Suprapubic skin (tissue), 4 donors: ENCODE measurements around the gene TOP2B. TPM values are rescaled to one million over a fixed set of nuclear protein-coding genes. Genes with fewer than 3 reads are reported as not detected.

Experiments used
- DNase-seq, 2 donors: peaks; one replicate each; pipeline ENCODE4 v3.0.0-alpha.2; 2019; ENCODE audit warnings: low spot score in 2 of 2
- H3K27ac ChIP-seq: fragments of 200-600 bp; sonication (generic); one replicate; pipeline ENCODE4 v1.5.1; 2019
- H3K27me3 ChIP-seq: fragments of 200-600 bp; sonication (generic); one replicate; pipeline ENCODE4 v1.5.1; 2019
- H3K36me3 ChIP-seq: fragments of 200-600 bp; sonication (generic); one replicate; pipeline ENCODE4 v1.5.1; 2019
- H3K4me1 ChIP-seq: fragments of 200-600 bp; sonication (generic); one replicate; pipeline ENCODE4 v1.5.1; 2019
- H3K4me3 ChIP-seq: fragments of 200-600 bp; sonication (generic); one replicate; pipeline ENCODE4 v1.5.1; 2019; ENCODE audit warnings: mild to moderate bottlenecking
- H3K9me3 ChIP-seq: fragments of 200-600 bp; sonication (generic); one replicate; pipeline ENCODE4 v1.5.1; 2019
- EP300 ChIP-seq: sonication (generic); formaldehyde crosslinking; IDR thresholded peaks from one replicate; pipeline ENCODE4 v1.6.1; 2017; ENCODE audit warnings: antibody characterized with exemption
- POLR2A ChIP-seq, 2 donors: fragments of 450-650 bp; IDR thresholded peaks; one replicate each; pipeline ENCODE4 v1.6.1; 2017; ENCODE audit warnings: antibody characterized with exemption in 2 of 2, mild to moderate bottlenecking in 2 of 2, moderate library complexity in 2 of 2
- POLR2AphosphoS5 ChIP-seq, 3 donors: sonication (generic); formaldehyde crosslinking; IDR thresholded peaks; one replicate each; pipeline ENCODE4 v1.6.1; 2017; ENCODE audit warnings: antibody characterized with exemption in 3 of 3
- WGBS: methylation state at CpG from one replicate; pipeline ENCODE4 v1.1.5; 2018; 5-methylcytosine and 5-hydroxymethylcytosine counted together
- total RNA-seq, 4 donors: library from RNA; depleted of rRNA; stranded (reverse); fragments of >200 nt; gene quantifications; one replicate each; pipeline ENCODE4 v1.1.0, GENCODE V29; 2016
- TF ChIP-seq, protein P1 (sequence below), 2 donors: fragments of 200-600 bp in 1 of 2; fragments of 450-650 bp in 1 of 2; sonication (generic) in 1 of 2; IDR thresholded peaks; one replicate each; pipeline ENCODE4 v1.5.1; 2016 to 2019; ENCODE audit warnings: antibody characterized with exemption in 2 of 2, mild to moderate bottlenecking in 1 of 2, moderate library complexity in 1 of 2

The TOP2B gene
- total RNA-seq, 4 donors from 2014 or later = 59.3 to 160 (median 83.5) TPM

DNA sequence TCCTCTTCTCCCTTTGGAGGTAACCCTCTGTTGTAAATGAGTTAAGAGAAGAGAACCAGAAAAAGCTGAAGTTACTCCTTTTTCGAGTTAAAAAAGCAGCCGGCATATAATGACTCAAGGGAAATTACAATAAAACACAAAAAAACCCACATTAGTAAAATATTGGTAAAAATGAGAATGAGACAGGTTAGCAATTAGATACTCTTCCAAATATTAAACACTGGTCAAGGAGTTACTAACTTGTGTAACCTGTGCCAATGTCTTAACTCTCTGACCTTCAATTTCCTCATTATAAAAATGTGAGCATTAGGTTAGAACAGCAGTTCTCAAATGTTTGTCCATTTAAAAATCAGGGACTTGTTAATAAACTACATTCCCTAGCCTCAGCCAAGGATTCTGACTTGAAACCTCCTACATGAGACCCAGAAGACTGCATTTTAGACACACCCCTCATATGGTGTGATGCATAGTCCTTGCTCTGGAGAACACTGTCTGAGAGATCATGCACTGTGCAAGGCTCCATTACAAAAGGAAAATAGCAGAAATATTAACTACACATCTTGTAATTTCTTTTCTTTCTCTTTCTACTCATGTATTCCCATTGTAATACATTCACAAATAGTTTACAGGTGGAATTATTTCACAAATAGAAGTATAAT is 42.7 kb upstream of the TOP2B start:
- no peak overlapping the region for H3K4me3 ChIP-seq
- H3K27ac ChIP-seq = no peak overlapping the region
- 73% methylated on average over 2 of the region's 2 CpGs for WGBS
- H3K4me1 ChIP-seq = no peaks in the 10 kb centered on the region
- TF ChIP-seq POLR2A (IDR thresholded peaks at IDR 0.05) (no peak), EP300 (no peak), POLR2AphosphoS5 (IDR thresholded peaks at IDR 0.05) (no peak)
- TF ChIP-seq, protein P1, sequence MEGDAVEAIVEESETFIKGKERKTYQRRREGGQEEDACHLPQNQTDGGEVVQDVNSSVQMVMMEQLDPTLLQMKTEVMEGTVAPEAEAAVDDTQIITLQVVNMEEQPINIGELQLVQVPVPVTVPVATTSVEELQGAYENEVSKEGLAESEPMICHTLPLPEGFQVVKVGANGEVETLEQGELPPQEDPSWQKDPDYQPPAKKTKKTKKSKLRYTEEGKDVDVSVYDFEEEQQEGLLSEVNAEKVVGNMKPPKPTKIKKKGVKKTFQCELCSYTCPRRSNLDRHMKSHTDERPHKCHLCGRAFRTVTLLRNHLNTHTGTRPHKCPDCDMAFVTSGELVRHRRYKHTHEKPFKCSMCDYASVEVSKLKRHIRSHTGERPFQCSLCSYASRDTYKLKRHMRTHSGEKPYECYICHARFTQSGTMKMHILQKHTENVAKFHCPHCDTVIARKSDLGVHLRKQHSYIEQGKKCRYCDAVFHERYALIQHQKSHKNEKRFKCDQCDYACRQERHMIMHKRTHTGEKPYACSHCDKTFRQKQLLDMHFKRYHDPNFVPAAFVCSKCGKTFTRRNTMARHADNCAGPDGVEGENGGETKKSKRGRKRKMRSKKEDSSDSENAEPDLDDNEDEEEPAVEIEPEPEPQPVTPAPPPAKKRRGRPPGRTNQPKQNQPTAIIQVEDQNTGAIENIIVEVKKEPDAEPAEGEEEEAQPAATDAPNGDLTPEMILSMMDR (IDR thresholded peaks at IDR 0.05) = no peak
- H3K36me3 ChIP-seq = no peaks in the 10 kb centered on the region
- DNase-seq = no peak
- H3K27me3 ChIP-seq = no peaks in the 10 kb centered on the region
- H3K9me3 ChIP-seq = no peaks in the 10 kb centered on the region

DNA sequence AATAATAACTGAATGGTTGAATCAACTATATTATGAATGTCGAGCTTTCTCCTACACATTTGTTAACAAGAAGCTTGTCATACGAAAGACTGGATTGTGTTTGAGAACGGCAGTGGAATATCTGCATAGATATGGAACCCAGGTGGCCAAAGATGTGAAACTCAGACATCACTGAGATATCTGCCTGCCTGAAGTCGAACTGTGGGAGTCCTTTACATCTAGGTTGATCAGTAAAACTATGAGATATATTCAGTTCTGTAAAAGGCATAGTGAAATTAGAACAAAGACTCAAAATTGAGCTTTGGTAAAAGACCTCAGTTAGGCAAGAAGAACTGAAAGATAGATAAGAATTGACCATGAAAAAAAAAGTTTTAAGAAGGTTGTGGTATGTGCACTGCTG is 41.5 kb upstream of the TOP2B start:
- H3K36me3 ChIP-seq = no peaks in the 10 kb centered on the region
- TF ChIP-seq EP300 (no peak), POLR2A (IDR thresholded peaks at IDR 0.05) (no peak), POLR2AphosphoS5 (IDR thresholded peaks at IDR 0.05) (no peak)
- TF ChIP-seq, protein P1 (IDR thresholded peaks at IDR 0.05) = no peak

DNA sequence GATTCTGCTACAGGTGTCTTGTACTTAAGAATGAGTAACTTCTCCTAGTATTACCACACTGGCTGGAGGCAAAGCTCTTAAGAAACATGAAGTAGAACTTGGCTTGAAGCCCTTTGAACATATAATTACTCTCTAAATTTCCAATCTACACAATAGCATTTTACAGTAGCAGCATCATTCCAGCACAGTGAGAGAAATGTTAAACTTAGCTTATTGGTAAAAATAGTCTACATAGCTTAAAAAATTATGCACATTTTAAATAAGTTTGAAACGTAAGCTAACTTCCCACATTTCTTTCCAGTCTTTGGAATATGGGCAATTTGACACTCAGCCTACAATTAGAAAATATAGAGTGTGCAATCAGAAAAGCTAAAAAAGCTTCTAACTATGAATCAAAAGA is 32.8 kb upstream of the TOP2B start:
- no peaks in the 10 kb centered on the region for H3K36me3 ChIP-seq
- no peaks in the 10 kb centered on the region for H3K9me3 ChIP-seq
- H3K4me1 ChIP-seq = no peaks in the 10 kb centered on the region
- WGBS = 27% methylated on average over 1 of the region's 1 CpG
- no peaks in the 10 kb centered on the region for H3K27me3 ChIP-seq
- H3K4me3 ChIP-seq = no peak overlapping the region
- DNase-seq = no peak
- no peak overlapping the region for H3K27ac ChIP-seq
- TF ChIP-seq, protein P1 (IDR thresholded peaks at IDR 0.05) = no peak
- no peak for TF ChIP-seq POLR2A (IDR thresholded peaks at IDR 0.05)
- TF ChIP-seq EP300 = no peak
- TF ChIP-seq POLR2AphosphoS5 (IDR thresholded peaks at IDR 0.05) = no peak

More for the DNA sequence above, 41.5 kb upstream of the TOP2B start:
- no peak for DNase-seq
- Histone ChIP-seq H3K27ac (no peak overlapping the region), H3K4me1 (no peaks in the 10 kb centered on the region), H3K27me3 (no peaks in the 10 kb centered on the region), H3K9me3 (no peaks in the 10 kb centered on the region), H3K4me3 (no peak overlapping the region)
- 80% methylated on average over 4 of the region's 4 CpGs for WGBS

DNA sequence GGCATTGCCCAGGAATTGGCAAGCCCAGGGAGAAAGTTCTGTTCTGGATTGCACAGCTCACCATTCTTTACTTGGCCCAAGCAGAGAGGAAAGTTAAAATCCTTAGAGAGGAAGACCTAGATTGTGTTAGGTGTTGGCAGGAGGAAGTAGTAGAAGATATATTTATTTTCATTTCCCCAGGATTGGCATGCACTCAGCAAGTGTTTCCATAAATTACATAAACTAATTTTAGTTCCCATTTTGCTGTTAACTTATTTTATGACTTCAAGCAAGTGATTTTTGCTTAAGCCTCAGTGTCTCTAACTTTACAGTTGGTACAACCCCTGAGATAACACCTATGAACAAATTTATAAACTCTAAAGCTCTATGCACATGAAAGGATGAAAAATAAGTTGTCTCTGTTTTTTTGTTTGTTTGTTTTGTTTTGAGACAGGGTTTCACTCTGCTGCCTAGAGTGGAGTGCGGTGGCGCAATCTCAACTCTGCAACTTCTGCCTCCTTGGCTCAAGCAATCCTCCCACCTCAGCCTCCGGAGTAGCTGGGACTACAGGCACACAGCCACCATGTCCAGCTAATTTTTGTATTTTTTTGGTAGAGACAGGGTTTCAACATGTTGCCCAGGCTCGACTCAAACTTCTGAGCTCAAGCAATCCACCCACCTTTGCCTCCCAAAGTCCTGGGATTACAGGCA is 31.2 kb upstream of the TOP2B start:
- no peaks in the 10 kb centered on the region for H3K27me3 ChIP-seq
- H3K36me3 ChIP-seq = no peaks in the 10 kb centered on the region
- no peak overlapping the region for H3K27ac ChIP-seq
- no peak overlapping the region for H3K4me3 ChIP-seq
- peaks cover 4% of the 10 kb centered on the region for H3K4me1 ChIP-seq
- H3K9me3 ChIP-seq = no peaks in the 10 kb centered on the region
- no peak for DNase-seq
- no peak for TF ChIP-seq POLR2AphosphoS5 (IDR thresholded peaks at IDR 0.05)
- TF ChIP-seq POLR2A (IDR thresholded peaks at IDR 0.05) = no peak
- TF ChIP-seq, protein P1 (IDR thresholded peaks at IDR 0.05) = no peak
- TF ChIP-seq EP300 = no peak
- 86% methylated on average over 4 of the region's 4 CpGs for WGBS

DNA sequence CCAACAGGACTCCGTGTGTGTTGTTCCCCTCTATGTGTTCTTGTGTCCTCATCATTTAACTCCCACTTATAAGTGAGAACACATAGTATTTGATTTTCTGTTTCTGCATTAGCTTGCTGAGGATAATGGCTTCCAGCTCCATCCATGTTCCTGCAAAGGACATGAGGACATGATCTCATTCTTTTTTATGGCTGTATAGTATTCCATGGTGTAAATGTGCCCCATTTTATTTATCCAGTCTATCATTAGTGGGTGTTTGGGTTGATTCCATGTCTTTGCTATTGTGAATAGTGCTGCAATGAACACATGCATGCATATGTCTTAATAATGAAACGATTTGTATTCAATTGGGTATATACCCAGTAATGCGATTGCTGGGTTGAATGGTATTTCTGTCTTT is 28.5 kb upstream of the TOP2B start:
- no peak for TF ChIP-seq EP300
- TF ChIP-seq, protein P1 (IDR thresholded peaks at IDR 0.05) = no peak
- no peak for TF ChIP-seq POLR2A (IDR thresholded peaks at IDR 0.05)
- TF ChIP-seq POLR2AphosphoS5 (IDR thresholded peaks at IDR 0.05) = no peak
- WGBS = 61% methylated on average over 3 of the region's 3 CpGs

More for the DNA sequence above, 28.5 kb upstream of the TOP2B start:
- no peak for DNase-seq
- Histone ChIP-seq H3K36me3 (no peaks in the 10 kb centered on the region), H3K27me3 (no peaks in the 10 kb centered on the region), H3K4me3 (no peak overlapping the region), H3K9me3 (no peaks in the 10 kb centered on the region), H3K4me1 (peaks cover 8% of the 10 kb centered on the region), H3K27ac (no peak overlapping the region)
